ENCODE measurements around the gene HCAR3.
"Not testable (repeated sequence)": the region's sequence is repeated elsewhere in the genome, so short reads cannot be mapped to it uniquely, and the experiment has no call there.

The HCAR3 gene

DNA sequence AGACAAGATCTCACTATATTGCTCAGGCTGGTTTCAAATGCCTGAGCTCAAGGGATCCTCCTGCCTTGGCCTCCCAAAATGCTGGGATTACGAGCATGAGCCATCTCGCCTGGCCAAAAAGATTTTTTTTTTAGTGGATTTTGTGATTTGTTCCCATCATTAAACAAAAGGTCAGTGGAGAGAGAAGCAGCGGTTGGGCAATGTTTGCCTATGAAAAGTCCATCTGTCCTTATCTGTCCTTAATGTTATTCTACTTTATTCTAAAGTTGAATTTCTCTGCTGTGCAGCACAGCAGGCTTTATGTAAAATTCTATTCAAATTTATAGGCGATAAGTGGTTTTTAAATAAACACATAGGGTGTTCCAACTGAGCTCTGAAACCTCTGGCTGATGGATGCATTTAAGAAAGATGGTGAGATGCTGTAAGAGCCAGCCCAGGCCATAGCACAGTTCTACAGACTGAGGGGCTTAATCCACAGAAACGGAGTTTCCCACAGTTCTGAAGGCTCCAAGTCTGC lies 32.3 kb downstream of the HCAR3 start:
- Histone ChIP-seq H3K4me1 (ENCODE audit: control insufficient read depth, low read length) (no peaks in the 10 kb centered on the region), H4K20me1 (ENCODE audit: control insufficient read depth, insufficient read depth, low read depth, low read length) (no peaks in the 10 kb centered on the region)

DNA sequence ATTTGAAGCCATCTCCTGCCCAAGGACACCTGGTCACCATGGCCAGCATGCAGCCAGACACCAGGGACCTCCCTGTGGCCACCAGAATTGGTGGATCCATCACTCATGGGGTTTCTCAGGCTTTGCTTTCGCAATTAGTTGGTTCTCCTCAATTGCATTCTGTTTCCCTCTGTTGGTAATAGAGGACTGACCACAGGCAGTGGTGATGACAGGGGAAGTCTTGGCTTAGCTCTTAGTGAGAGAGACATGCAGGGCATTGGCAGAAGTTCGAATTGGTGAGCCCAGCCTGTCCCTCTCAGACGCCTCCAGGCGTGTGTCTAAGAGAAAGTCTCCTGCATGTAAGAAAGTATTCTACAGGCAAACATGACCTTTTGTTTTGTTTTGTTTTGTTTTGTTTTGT lies 34.8 kb downstream of the HCAR3 start:
- Histone ChIP-seq H3K36me3 (ENCODE audit: control insufficient read depth, low read length) (no peaks in the 10 kb centered on the region), H4K20me1 (ENCODE audit: control insufficient read depth, insufficient read depth, low read depth, low read length) (no peaks in the 10 kb centered on the region), H3K4me1 (ENCODE audit: control insufficient read depth, low read length) (no peaks in the 10 kb centered on the region), H3K27me3 (ENCODE audit: control insufficient read depth, low read length) (no peaks in the 10 kb centered on the region), H3K27ac (ENCODE audit: low read depth, low read length) (no peak overlapping the region), H3K79me2 (ENCODE audit: control insufficient read depth, low read length) (no peaks in the 10 kb centered on the region), H3F3A (ENCODE audit: control insufficient read depth, insufficient read depth) (no peaks in the 10 kb centered on the region), H3K4me2 (ENCODE audit: low read length) (no peak overlapping the region), H3K9me3 (ENCODE audit: control insufficient read depth, insufficient read depth, low read length) (no peaks in the 10 kb centered on the region), H3K4me3 (ENCODE audit: low read length) (no peak overlapping the region), H3K9me2 (replicated peaks; ENCODE audit: control insufficient read depth, low read length) (no peaks in the 10 kb centered on the region)
- TF ChIP-seq, protein P1, sequence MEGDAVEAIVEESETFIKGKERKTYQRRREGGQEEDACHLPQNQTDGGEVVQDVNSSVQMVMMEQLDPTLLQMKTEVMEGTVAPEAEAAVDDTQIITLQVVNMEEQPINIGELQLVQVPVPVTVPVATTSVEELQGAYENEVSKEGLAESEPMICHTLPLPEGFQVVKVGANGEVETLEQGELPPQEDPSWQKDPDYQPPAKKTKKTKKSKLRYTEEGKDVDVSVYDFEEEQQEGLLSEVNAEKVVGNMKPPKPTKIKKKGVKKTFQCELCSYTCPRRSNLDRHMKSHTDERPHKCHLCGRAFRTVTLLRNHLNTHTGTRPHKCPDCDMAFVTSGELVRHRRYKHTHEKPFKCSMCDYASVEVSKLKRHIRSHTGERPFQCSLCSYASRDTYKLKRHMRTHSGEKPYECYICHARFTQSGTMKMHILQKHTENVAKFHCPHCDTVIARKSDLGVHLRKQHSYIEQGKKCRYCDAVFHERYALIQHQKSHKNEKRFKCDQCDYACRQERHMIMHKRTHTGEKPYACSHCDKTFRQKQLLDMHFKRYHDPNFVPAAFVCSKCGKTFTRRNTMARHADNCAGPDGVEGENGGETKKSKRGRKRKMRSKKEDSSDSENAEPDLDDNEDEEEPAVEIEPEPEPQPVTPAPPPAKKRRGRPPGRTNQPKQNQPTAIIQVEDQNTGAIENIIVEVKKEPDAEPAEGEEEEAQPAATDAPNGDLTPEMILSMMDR (IDR thresholded peaks at IDR 0.05; ENCODE audit: low read depth, low read length, poor library complexity, severe bottlenecking), result no peak
- TF ChIP-seq EZH2phosphoT487 (IDR thresholded peaks at IDR 0.05; ENCODE audit: borderline replicate concordance, low read length), result no peak

More for the DNA sequence above, 32.3 kb downstream of the HCAR3 start:
- H3K27me3 ChIP-seq (ENCODE audit: control insufficient read depth, low read length), result no peaks in the 10 kb centered on the region
- no peaks in the 10 kb centered on the region for H3K9me2 ChIP-seq (replicated peaks; ENCODE audit: control insufficient read depth, low read length)
- H3K4me2 ChIP-seq (ENCODE audit: low read length), result no peak overlapping the region
- H3K4me3 ChIP-seq (ENCODE audit: low read length), result no peak overlapping the region
- no peaks in the 10 kb centered on the region for H3K79me2 ChIP-seq (ENCODE audit: control insufficient read depth, low read length)
- no peak for TF ChIP-seq EZH2phosphoT487 (IDR thresholded peaks at IDR 0.05; ENCODE audit: borderline replicate concordance, low read length)
- TF ChIP-seq, protein P1 (IDR thresholded peaks at IDR 0.05; ENCODE audit: low read depth, low read length, poor library complexity, severe bottlenecking), result no peak
- H3K36me3 ChIP-seq (ENCODE audit: control insufficient read depth, low read length), result no peaks in the 10 kb centered on the region
- no peaks in the 10 kb centered on the region for H3F3A ChIP-seq (ENCODE audit: control insufficient read depth, insufficient read depth)
- H3K27ac ChIP-seq (ENCODE audit: low read depth, low read length), result no peak overlapping the region
- no peaks in the 10 kb centered on the region for H3K9me3 ChIP-seq (ENCODE audit: control insufficient read depth, insufficient read depth, low read length)

DNA sequence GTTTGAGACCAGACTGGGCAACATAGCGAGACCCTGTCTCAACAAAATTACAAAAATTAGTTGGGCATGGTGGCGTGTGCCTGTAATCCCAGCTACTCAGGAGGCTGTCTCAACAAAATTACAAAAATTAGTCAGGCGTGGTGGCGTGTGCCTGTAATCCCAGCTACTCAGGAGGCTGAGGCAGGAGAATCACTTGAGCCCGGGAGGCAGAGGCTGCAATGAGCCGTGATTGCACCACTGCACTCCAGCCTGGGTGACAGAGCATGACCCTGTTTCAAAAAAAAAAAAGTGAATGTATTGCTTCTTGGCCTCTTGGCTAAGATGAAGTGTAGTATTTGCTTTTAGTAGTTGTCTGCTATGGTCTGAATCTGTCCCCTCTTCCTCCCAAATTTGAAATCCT lies 35.6 kb downstream of the HCAR3 start:
- H3K9me2 ChIP-seq (replicated peaks; ENCODE audit: control insufficient read depth, low read length); H3K27ac ChIP-seq (ENCODE audit: low read depth, low read length): not testable (repeated sequence)

DNA sequence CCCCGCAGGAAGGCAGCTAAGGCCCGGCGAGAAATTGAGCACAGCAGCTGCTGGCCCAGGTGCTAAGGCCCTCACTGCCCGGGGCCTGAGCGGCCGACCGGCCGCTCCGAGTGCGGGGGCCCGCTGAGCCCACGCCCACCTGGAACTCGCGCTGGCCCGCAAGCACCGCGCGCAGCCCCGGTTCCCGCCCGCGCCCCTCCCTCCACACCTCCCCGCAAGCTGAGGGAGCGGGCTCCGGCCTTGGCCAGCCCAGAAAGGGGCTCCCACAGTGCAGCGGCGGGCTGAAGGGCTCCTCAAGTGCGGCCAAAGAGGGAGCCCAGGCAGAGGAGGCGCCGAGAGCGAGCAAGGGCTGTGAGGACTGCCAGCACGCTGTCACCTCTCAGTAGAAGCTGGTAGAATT lies 39.8 kb downstream of the HCAR3 start:
- not testable (repeated sequence) for H3K4me3 ChIP-seq (ENCODE audit: low read length); H3F3A ChIP-seq (ENCODE audit: control insufficient read depth, insufficient read depth)

More for the DNA sequence above, 35.6 kb downstream of the HCAR3 start:
- H3K4me1 ChIP-seq (ENCODE audit: control insufficient read depth, low read length); H4K20me1 ChIP-seq (ENCODE audit: control insufficient read depth, insufficient read depth, low read depth, low read length); H3K36me3 ChIP-seq (ENCODE audit: control insufficient read depth, low read length); H3K27me3 ChIP-seq (ENCODE audit: control insufficient read depth, low read length); H3F3A ChIP-seq (ENCODE audit: control insufficient read depth, insufficient read depth); H3K4me3 ChIP-seq (ENCODE audit: low read length); H3K79me2 ChIP-seq (ENCODE audit: control insufficient read depth, low read length); H3K4me2 ChIP-seq (ENCODE audit: low read length); H3K9me3 ChIP-seq (ENCODE audit: control insufficient read depth, insufficient read depth, low read length): not testable (repeated sequence)

DNA sequence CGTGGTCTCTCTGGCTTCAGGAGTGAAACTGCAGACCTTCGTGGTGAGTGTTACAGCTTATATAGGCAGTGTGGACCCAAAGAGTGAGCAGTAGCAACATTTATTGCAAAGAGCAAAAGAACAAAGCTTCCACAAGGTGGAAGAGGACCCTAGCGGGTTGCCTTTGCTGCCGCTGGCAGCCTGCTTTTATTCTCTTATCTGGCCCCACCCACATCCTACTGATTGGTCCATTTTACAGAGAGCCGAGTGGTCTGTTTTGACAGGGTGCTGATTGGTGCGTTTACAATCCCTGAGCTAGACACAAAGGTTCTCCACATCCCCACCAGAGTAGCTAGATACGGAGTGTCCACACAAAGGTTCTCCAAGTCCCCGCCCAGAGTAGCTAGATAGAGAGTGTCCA lies 40.6 kb downstream of the HCAR3 start:
- H3K27me3 ChIP-seq (ENCODE audit: control insufficient read depth, low read length); H3K27ac ChIP-seq (ENCODE audit: low read depth, low read length); H3K4me3 ChIP-seq (ENCODE audit: low read length): not testable (repeated sequence)

More for the DNA sequence above, 39.8 kb downstream of the HCAR3 start:
- H3K36me3 ChIP-seq (ENCODE audit: control insufficient read depth, low read length); H3K4me2 ChIP-seq (ENCODE audit: low read length); H3K9me2 ChIP-seq (replicated peaks; ENCODE audit: control insufficient read depth, low read length); H3K27me3 ChIP-seq (ENCODE audit: control insufficient read depth, low read length); H3K4me1 ChIP-seq (ENCODE audit: control insufficient read depth, low read length); H3K9me3 ChIP-seq (ENCODE audit: control insufficient read depth, insufficient read depth, low read length); H4K20me1 ChIP-seq (ENCODE audit: control insufficient read depth, insufficient read depth, low read depth, low read length); H3K79me2 ChIP-seq (ENCODE audit: control insufficient read depth, low read length); H3K27ac ChIP-seq (ENCODE audit: low read depth, low read length): not testable (repeated sequence)

More for the DNA sequence above, 40.6 kb downstream of the HCAR3 start:
- not testable (repeated sequence) for H3K4me2 ChIP-seq (ENCODE audit: low read length); H4K20me1 ChIP-seq (ENCODE audit: control insufficient read depth, insufficient read depth, low read depth, low read length); H3K36me3 ChIP-seq (ENCODE audit: control insufficient read depth, low read length); H3K9me2 ChIP-seq (replicated peaks; ENCODE audit: control insufficient read depth, low read length); H3F3A ChIP-seq (ENCODE audit: control insufficient read depth, insufficient read depth); H3K4me1 ChIP-seq (ENCODE audit: control insufficient read depth, low read length); H3K9me3 ChIP-seq (ENCODE audit: control insufficient read depth, insufficient read depth, low read length); H3K79me2 ChIP-seq (ENCODE audit: control insufficient read depth, low read length)

All from DOHH2 (cell line).